RKO (cell line): ENCODE results near the gene CALD1.
A peak's percentile ranks its signal among the peaks of the same experiment; 100 is the strongest.

Source experiments
- DNase-seq: peaks from one replicate; pipeline ENCODE4 v3.0.0-alpha.2; 2016; ENCODE audit warnings: low spot score

CALD1 gene, protein sequence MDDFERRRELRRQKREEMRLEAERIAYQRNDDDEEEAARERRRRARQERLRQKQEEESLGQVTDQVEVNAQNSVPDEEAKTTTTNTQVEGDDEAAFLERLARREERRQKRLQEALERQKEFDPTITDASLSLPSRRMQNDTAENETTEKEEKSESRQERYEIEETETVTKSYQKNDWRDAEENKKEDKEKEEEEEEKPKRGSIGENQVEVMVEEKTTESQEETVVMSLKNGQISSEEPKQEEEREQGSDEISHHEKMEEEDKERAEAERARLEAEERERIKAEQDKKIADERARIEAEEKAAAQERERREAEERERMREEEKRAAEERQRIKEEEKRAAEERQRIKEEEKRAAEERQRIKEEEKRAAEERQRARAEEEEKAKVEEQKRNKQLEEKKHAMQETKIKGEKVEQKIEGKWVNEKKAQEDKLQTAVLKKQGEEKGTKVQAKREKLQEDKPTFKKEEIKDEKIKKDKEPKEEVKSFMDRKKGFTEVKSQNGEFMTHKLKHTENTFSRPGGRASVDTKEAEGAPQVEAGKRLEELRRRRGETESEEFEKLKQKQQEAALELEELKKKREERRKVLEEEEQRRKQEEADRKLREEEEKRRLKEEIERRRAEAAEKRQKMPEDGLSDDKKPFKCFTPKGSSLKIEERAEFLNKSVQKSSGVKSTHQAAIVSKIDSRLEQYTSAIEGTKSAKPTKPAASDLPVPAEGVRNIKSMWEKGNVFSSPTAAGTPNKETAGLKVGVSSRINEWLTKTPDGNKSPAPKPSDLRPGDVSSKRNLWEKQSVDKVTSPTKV

DNA sequence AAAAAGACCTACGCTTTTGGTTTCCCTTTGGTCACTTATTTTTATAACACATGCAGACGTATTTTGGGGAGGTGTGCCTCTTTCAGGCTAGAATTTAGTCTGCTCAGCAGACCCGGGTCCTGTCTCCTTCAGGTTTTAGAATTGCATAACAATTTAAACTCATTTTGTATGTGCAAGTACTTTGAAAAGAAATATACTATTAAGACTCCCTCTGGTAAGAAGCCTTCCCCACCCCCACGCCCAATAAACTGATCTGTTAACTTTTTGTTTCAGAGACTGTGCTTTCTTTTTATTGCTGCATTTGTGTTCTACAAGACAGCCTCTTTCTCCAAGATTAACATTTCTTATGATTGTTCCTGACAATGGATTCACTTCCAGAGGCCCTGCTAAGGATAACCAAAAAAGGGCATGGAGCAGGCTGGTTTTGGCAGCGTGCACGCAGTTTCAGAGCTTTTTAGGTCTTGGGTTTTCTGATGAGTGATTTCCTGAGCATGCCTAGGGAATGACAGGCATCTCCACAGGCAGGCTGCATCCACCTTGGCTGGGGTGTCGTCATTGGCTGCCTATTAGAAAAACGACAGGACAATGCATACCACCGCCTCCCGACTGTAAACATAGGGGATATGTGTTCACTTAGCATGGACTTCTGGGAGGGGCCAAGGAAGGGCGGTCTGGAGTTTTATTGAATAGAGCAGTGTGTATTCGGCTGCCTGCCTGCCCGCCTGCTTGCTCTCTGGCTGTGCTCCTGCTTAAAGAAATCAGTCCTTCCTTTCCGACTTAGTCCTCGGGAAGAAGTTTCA lies at the start of gene CALD1:
CALD1 (plus strand) TSS at position 694 of the 800 bp plus-strand sequence. CDS start 88,100 bp downstream, outside the sequence.
- DNase-seq: peak; percentile 90

DNA sequence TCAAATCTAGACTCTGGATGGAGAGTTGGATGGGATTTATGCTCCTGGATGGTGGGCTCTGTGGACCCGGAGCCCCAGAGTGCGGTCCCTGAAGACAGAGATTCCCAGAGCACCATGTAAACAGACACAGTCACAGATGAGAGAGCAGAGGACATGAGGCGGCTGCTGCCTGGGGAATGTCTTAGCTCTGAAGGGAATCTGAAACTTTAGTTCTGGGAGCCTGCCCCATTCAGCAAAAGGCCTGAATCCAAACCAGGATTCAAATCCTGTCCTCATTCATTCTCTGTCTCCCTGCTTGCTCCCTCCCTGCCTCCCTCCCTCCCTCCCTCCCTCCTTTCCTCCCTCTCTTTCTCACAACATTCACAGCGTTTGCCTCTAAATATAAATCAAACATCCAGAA lies 49.5 kb upstream of the CALD1 start:
- DNase-seq: no peak

DNA sequence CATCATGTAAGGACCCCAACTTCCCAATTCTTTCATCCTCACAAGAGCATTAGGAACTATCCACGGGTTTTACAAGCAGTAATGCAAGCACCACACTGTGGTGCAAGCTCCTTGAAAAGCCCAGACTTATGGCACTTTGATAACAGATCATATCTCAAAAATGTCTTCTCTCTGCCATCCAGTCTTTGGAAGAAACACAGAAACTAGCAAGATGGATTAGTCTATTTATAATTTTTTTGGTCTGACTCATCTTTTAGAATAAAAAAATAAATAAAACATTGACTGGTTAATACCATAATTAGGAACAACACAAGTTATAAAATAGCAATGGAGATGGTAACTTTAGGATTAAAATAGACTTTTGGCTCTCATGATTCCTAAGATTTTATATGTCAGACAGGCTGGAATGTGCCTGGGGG lies 49.0 kb upstream of the CALD1 start:
- DNase-seq: no peak

DNA sequence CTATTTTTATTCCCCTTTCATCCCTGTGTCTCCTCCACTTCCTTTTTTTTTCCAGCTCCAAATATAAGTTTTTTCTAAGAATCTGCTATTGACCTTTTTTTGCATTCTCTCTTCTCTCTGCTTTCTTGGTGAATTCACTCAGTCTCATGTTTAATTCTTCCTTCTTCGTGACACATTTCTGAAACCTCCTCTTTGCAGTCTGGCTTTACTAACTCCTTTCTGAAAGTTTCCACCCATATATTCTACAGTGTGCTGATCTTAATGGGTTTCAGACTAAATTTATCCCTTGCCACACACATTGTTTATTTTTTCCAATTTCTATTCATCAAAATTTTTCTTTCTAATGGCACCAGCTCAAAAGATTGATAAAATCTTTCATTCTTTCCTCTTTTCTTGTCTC lies 47.8 kb upstream of the CALD1 start:
- DNase-seq: no peak

DNA sequence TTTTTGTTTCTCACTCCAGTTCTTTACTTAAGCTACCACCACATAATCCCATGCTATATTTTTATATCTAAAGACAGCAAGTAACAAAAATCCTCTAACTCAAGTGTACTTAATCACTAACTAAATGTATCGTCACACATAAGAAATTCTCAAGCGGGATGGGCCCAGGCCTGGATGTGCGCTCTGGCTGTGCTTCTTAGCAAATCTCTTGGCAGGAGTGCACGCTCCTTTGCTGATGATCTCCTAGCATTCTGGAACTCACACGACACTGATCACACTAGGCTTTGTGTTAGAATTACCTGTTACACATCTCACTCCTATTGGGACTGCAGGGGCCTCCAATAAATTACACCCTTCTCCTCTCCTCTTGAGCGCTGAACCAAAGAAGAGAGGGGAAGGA lies 46.7 kb upstream of the CALD1 start:
- no peak for DNase-seq

DNA sequence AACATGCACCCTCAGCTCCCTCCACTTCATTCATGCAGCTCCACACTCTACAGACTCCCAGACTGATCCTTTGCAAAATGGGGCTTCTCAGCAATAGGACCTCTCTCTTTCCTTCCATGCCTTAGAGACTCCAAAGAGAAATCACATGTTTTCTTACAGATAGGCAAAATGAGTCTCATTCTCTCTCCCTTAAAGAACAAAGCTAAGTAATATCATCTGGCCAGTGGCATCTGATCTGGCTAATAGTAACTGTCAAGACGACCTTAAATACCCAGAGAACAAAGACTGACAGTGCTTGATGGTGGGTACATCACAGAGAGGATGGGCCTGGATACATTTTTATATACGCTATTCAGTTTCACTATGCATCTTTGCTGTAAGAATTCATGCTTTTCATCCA lies 43.1 kb upstream of the CALD1 start:
- DNase-seq: no peak

DNA sequence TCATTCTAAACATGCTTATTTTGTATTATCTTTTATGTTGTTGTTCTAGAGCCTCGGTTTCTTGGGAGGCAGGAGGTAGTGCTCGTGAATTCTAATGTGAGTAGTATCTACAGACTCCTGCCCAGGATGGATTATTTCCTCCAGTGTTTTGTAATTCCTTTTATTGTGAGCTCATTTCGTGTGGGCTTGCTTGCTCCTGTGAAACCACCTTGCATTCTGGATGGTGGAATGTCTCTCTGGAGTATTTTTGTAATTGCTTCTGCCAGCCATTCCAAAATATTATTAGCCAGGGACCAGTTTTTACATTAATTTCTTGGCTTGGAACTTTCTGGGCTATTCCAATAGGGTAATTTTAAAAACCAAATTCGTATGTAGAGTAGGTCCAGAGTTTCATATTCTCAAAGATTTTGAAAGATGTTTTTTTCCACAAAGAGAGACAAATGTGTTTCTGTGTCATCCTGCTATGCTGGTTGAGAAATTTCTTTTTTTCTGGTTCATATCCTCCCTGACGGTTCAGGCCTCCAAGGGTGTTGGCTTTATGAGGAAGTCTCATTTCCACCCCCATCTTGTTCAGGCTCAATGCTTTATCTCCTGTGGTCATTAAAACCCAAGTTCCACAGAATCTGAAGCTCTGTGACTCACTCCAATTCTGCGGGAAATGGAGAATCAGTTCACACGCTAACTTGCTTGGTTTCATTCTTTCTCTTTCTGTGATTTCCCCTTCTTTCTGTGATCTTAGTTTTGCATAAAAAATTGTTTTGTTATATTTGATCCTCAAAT lies 41.7 kb upstream of the CALD1 start:
- no peak for DNase-seq

DNA sequence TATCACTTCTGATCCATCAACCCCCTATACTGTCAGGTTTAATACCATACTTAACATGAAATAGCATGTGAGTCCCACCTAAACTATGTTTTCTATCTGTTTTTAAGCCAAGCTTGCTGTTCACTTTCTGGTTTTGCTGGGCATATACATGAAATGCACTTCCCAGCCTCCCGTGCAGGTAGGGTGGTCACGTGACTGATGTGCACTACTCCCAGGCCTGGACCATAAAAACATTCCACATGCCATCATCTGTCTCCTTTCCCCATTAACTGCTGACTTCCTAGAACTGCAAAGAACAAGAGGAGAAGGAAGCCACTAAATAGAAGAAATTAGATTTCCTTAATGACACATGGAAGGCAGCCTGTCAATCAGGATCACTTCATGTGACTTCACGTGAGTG lies 40.1 kb upstream of the CALD1 start:
- DNase-seq: no peak

DNA sequence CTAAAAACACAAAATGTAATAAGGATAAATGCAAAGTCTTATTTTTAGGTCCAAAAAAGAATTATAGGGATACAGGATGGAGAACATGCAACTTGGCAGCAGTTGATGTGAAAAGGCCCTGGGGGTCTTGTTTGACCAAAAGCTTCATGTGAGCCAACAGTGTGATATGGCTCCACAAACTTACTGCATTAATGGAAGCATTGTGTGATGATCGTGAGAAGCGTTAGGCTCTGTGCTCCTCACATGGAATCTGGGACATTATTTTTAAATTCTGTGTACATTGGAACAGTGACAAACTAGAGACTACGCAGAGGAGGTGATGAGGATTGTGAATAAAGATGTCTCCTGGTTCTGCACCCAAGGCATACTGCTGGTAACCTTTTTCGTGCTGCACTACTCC lies 39.1 kb upstream of the CALD1 start:
- no peak for DNase-seq

DNA sequence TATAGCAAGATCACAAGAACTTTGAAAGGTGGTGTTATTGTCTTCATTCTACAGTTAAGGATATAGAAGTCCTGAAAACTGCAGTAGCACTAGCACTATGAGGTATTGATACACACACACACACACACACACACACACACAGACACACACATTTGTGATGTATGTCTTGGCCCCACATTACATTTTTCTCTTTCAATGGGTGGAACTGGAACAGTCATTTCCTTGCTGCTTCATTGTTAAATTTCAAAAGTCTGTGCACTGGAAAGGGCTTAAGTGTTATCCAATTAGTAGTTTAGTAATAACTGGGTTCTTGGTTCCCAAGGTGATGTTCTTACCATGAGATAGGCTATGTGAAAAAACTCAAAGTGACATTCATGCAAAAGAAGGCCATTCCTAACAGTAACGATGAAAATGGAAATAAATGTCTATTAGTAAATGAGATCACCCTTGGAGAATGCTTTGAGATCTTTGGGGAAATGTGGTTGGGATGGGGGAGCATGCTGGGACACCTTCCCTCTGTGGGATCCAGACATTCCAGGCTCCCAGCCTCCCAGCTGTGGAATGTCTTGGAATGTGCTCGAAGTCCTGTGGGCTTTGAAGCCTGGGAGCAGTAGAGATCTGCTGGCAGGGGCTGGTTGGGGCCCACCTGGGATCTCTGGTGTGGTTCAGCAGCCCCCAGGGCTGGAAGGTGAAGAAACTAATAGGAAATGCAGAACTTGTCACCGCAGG lies 37.4 kb upstream of the CALD1 start:
- DNase-seq: no peak

DNA sequence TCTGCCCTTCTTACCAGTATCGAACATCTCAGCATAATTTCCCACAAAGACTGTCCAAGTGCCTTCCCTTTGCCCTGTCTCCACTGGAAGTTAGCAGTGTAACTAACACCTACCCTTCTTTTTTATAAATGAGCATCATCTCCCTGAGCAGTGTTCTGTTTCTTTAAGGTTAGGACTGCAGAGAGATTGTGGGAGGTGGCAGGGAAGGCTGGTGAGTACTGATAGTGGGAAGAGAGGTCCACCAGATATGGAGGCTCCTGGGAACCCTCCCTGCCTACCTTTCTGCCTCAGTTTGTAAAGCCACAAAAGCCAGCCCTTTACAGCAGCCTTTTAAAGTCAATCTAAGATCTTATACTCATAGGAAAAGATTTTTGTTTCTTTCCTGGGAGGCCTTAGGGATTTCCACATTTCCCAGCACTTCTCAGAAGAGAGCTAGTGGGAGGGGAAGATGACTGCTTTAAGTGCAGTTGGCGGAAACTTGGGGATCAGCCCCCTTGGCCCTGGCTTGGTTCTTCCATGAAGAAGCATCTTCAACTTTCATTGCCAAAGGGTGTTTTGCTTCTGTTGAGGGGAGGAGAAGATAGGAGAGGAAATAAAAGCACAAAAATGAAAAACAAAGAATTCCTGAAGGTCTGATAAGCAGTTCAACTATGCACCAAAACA lies 36.6 kb upstream of the CALD1 start:
- no peak for DNase-seq

DNA sequence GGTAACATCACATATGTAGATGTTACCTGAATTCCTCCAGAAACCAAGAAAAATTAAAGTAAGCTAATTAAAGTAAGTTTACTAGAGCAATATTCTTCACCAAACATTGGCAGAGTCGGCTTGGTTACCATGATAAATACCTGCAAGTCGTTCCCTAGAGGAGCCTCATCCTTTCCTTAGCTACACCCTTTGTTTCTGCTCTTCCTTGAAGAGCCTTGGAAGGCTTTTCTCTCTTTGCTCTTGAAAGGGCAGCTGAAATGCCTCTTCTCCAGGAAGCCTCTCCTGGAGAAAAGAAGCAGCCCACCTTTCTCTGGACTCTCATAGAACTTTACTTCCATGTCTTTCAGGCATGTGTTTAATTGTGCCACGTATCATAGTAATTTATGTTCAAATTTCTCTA lies 34.9 kb upstream of the CALD1 start:
- DNase-seq: no peak

DNA sequence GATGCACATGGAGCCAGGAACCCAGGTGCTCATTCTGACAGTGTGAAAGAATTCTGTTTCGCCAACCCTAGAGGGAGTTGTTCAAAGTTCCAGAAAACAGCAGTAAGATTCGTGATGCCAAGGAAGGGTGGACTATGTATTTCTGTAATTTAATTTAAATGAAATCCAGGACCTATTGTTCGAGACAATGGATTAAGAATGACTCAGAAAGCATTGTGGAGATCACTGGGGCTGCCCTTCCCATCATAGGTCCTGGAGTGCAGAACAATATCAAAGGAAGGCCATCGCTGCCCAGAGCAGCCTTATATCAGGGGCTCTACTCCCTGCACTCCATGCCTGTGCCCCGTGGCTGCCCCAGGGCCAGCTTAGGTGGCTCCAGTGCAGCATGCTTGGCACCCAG lies 32.1 kb upstream of the CALD1 start:
- no peak for DNase-seq

DNA sequence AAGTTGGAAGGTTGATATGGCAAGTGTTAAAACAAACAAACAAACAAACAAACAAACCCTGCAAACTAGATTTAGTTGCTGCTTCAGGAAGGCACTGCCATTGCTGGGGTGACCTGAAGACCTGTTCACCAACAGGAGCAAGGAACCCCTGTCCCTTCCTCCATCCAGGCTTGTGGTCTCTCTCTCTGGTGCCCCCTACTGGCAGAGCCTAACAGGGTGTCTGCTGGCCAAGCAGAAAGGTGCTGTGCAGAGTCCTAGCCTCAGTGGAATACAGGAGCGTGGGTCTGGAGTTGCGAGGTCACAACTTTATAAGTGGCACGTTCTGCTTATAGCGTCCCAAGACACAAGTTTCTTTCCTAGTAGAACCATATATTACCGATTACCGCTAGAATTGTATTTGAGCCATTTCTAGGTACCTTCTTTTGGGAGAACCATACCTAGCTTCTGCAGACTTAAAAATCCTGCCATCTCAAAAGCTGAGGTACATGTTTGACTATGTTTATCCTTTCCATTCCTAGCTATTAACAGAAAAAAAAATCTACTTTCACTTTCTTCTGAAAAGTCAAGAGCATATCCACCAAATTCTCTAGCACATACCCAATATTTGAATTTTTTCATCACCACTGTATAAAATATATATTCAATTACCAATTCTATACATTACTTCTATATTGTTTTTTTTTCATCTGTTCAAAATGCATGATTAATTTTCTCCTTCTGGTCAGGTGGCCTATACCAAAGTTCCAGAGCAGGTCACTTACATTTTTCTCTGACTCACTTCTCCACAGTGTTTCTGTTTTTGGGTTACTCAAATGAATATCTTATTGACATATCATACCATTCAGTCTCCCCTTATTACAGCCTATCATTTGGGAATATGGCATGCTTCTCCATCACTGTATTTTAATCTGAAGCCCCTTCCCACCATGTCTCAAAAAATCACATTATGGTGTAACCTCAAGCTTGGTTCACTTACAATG lies 29.1 kb upstream of the CALD1 start:
- no peak for DNase-seq

DNA sequence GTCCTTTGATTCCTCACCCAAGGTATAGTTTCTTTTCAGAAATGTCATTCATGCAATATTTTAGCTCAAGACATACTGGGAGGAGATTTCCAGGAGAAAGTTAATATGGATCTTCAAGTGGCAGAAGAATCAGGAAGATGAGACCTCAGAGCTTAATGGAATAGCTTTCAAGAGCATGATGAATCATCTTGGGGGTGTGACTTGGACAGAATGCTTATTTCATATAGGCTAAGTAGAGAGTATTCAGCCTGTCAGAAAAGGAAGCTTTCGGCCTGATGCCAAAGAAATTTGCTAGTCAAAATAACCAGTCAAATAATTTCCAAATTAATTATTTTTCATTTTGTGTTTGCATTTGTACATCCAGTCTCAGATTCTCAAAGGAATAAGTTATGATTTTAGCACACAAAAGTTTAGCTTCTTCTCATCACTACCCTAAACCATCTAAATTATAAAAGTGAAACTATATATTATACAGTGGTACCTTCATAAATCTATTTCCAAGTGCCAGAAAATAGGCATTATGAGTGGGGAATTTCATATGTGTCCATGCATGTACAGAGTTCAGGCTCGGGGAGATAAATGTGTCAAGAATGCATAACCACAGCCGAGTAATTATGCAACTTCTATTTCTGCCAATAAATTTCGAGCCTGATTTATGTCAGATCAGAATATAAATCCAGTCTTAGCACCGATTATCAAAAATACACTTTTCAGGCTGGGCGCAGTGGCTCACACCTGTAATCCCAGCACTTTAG lies 27.3 kb upstream of the CALD1 start:
- DNase-seq: peak; percentile 43

DNA sequence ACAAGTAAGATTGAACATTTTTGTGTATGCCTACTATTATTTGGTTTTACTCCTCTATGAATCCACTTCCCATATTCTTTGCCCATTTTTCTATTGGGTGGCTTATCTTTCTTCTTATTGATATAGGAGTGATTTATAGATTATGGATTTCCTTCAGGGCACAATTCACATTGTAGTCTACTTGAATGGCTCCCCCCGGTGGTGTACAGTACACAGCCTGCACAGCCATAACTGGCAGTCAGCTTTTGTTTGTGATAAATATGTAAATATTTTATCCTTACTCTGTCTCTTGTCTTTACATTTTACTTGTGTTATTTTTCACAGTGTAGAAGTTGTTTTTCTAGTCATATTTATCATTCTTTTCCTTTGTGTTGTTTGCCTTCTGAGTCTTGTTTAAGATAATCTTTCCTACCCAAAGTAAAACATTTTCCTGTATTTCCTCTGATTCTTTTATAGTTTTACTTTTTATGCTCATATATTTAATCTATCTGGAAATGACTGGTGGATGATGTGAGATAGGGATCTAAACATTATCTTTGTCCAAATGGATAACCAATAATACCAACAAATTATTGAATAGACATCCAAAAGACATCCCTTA lies 23.9 kb upstream of the CALD1 start:
- no peak for DNase-seq

DNA sequence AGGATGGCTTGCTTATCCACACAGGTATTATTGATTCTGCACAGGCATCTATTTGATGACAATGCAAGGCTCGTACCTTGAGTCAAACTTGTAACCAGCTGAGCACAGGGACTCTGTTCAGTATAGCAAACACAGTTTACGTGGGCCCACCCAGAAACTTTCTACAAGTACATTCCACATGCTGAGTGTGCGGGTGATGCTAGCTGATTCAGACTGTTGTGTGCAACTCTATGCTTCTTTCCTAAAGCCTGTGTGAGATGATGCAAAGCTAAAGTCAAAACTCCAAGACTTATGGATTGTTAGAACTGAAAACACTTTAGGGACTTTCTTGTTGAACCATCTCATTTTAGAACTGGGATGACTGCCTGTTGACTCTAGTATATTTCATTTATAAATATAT lies 21.5 kb upstream of the CALD1 start:
- no peak for DNase-seq

DNA sequence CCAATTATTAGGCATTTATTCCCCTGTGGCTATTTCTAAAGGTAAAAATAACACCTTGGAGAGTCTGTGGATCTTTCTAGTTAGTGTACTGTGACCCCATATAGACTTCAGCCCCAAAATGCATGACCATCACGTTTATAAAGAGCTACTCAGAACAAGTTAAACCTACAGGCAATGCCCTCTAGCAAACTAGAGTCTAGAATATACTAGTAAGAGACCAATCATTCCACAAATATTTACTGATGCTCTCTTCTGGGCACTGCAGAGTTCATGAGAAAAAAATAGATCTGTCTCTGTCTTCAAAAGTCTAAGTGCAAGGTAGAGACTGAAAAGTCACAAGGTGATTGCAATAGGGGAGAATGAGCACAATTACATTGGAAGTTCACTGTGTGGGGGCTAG lies 20.5 kb upstream of the CALD1 start:
- DNase-seq: no peak
